ENCODE results near the gene MTMR3.

MTMR3 gene

GRCh38 chr22:29940526-29940925, 57.6 kb downstream of the MTMR3 start:
- Histone ChIP-seq H3K4me3 (ENCODE audit: extremely low read depth, insufficient read depth, low read length, poor library complexity, severe bottlenecking) (no peak overlapping the region), H3K4me1 (ENCODE audit: control insufficient read depth, insufficient read depth, low read length, poor library complexity, severe bottlenecking) (peaks cover 4% of the 10 kb centered on the region), H3K27ac (ENCODE audit: low read depth, low read length, severe bottlenecking) (no peak overlapping the region), H3K9me3 (ENCODE audit: control insufficient read depth, low read length) (no peaks in the 10 kb centered on the region), H3K36me3 (ENCODE audit: control insufficient read depth, insufficient read depth, low read length) (no peaks in the 10 kb centered on the region)
- WGBS, 2 experiments (ENCODE audit: insufficient coverage in 2 of 2), result no CpG with 5 or more reads among the region's 2 CpGs

DNA sequence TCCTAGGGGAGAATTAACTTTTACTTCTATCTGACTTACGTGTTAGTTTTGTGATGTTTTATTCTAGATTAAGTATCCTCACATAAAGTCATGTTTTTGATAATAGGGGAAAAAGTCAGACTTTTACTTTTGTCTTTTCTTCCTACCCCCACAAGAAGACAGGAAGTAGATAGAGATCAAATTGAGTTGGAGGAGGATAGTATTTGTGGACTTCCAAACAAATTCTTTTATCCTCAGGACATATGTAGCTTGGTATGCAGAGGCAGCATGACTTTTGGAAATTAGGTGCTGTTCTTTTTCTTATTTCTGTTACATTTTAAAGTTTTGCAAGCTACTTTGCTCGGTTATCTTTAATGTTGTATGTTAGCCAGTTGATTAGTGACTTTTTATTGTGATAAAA, 61.4 kb downstream of the MTMR3 start:
- H3K36me3 ChIP-seq (ENCODE audit: control insufficient read depth, insufficient read depth, low read length), result no peaks in the 10 kb centered on the region
- no CpG with 5 or more reads among the region's 2 CpGs for WGBS, 2 experiments (ENCODE audit: insufficient coverage in 2 of 2)
- H3K4me3 ChIP-seq (ENCODE audit: extremely low read depth, insufficient read depth, low read length, poor library complexity, severe bottlenecking), result no peak overlapping the region
- peaks cover 7% of the 10 kb centered on the region for H3K4me1 ChIP-seq (ENCODE audit: control insufficient read depth, insufficient read depth, low read length, poor library complexity, severe bottlenecking)
- no peak overlapping the region for H3K27ac ChIP-seq (ENCODE audit: low read depth, low read length, severe bottlenecking)
- H3K9me3 ChIP-seq (ENCODE audit: control insufficient read depth, low read length), result no peaks in the 10 kb centered on the region

GRCh38 chr22:29945435-29945834, 62.5 kb downstream of the MTMR3 start:
- Histone ChIP-seq H3K9me3 (ENCODE audit: control insufficient read depth, low read length) (no peaks in the 10 kb centered on the region), H3K4me1 (ENCODE audit: control insufficient read depth, insufficient read depth, low read length, poor library complexity, severe bottlenecking) (peaks cover 7% of the 10 kb centered on the region), H3K27ac (ENCODE audit: low read depth, low read length, severe bottlenecking) (no peak overlapping the region), H3K4me3 (ENCODE audit: extremely low read depth, insufficient read depth, low read length, poor library complexity, severe bottlenecking) (no peak overlapping the region), H3K36me3 (ENCODE audit: control insufficient read depth, insufficient read depth, low read length) (no peaks in the 10 kb centered on the region)
- 70 to 100% methylated on average over 1 to 2 of the region's 3 CpGs for WGBS, 2 experiments (ENCODE audit: insufficient coverage in 2 of 2)

- no peaks in the 10 kb centered on the region for H3K9me3 ChIP-seq (ENCODE audit: control insufficient read depth, low read length)
- no peak overlapping the region for H3K4me3 ChIP-seq (ENCODE audit: extremely low read depth, insufficient read depth, low read length, poor library complexity, severe bottlenecking)
- no peak overlapping the region for H3K27ac ChIP-seq (ENCODE audit: low read depth, low read length, severe bottlenecking)
- H3K36me3 ChIP-seq (ENCODE audit: control insufficient read depth, insufficient read depth, low read length), result no peaks in the 10 kb centered on the region
- 80 to 100% methylated on average over 1 of the region's 2 CpGs for WGBS, 2 experiments (ENCODE audit: insufficient coverage in 2 of 2)
- peaks cover 7% of the 10 kb centered on the region for H3K4me1 ChIP-seq (ENCODE audit: control insufficient read depth, insufficient read depth, low read length, poor library complexity, severe bottlenecking)
These were observed 63.2 kb downstream of the MTMR3 start for GRCh38 chr22:29946220-29946619.

- 0% methylated on average over 1 of the region's 4 CpGs; no CpG with 5 or more reads in 1 of the 2 experiments for WGBS, 2 experiments (ENCODE audit: insufficient coverage in 2 of 2)
- Histone ChIP-seq H3K9me3 (ENCODE audit: control insufficient read depth, low read length) (no peaks in the 10 kb centered on the region), H3K4me3 (ENCODE audit: extremely low read depth, insufficient read depth, low read length, poor library complexity, severe bottlenecking) (no peak overlapping the region), H3K27ac (ENCODE audit: low read depth, low read length, severe bottlenecking) (no peak overlapping the region), H3K36me3 (ENCODE audit: control insufficient read depth, insufficient read depth, low read length) (no peaks in the 10 kb centered on the region), H3K4me1 (ENCODE audit: control insufficient read depth, insufficient read depth, low read length, poor library complexity, severe bottlenecking) (peaks cover 7% of the 10 kb centered on the region)
These were observed 64.7 kb downstream of the MTMR3 start for GRCh38 chr22:29947410-29948384.

DNA sequence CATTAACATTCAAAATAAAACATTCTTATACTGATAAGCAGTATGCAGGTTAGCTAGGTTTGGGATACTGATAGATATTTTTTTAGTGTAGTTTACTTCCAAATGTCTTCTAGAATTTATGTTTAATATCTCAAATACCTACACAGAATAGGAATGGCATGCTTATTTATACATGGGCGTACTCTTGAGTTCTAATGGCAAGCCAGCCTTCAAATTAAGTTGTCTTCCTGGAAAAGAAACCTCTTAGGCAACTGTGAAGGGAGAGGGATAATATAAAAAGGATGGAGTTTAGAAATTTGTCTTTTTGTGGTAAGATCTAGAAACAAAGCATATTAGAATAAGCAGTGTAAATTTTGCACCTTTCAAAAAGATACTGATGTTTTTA, 65.4 kb downstream of the MTMR3 start:
- Histone ChIP-seq H3K27ac (ENCODE audit: low read depth, low read length, severe bottlenecking) (no peak overlapping the region), H3K9me3 (ENCODE audit: control insufficient read depth, low read length) (no peaks in the 10 kb centered on the region), H3K4me3 (ENCODE audit: extremely low read depth, insufficient read depth, low read length, poor library complexity, severe bottlenecking) (no peak overlapping the region), H3K36me3 (ENCODE audit: control insufficient read depth, insufficient read depth, low read length) (no peaks in the 10 kb centered on the region), H3K4me1 (ENCODE audit: control insufficient read depth, insufficient read depth, low read length, poor library complexity, severe bottlenecking) (peaks cover 7% of the 10 kb centered on the region)
- WGBS, 2 experiments (ENCODE audit: insufficient coverage in 2 of 2), result no CpG with 5 or more reads among the region's 1 CpG

DNA sequence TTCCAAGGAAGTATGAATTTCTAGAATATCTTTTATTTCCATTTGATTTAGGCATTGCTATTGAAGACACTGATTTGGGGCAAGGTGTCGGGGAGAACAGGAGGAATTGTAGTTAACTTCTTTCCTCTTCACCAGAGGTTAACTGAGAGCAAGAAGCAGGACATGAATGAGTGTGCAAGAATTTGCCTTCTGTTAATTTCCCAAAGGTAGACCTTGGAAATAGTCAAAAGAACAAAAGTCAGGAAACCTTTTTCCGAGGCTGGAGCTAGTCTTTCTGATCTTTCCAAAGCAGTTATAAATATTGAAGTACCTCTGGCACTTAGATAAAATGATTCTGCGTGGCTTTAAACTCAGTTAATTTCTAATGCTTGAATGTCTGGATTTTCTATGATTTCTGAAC, 66.9 kb downstream of the MTMR3 start:
- 80 to 92% methylated on average over 1 to 2 of the region's 3 CpGs for WGBS, 2 experiments (ENCODE audit: insufficient coverage in 2 of 2)
- H3K4me3 ChIP-seq (ENCODE audit: extremely low read depth, insufficient read depth, low read length, poor library complexity, severe bottlenecking), result no peak overlapping the region
- H3K4me1 ChIP-seq (ENCODE audit: control insufficient read depth, insufficient read depth, low read length, poor library complexity, severe bottlenecking), result peaks cover 10% of the 10 kb centered on the region
- no peaks in the 10 kb centered on the region for H3K9me3 ChIP-seq (ENCODE audit: control insufficient read depth, low read length)
- H3K36me3 ChIP-seq (ENCODE audit: control insufficient read depth, insufficient read depth, low read length), result no peaks in the 10 kb centered on the region
- H3K27ac ChIP-seq (ENCODE audit: low read depth, low read length, severe bottlenecking), result no peak overlapping the region

DNA sequence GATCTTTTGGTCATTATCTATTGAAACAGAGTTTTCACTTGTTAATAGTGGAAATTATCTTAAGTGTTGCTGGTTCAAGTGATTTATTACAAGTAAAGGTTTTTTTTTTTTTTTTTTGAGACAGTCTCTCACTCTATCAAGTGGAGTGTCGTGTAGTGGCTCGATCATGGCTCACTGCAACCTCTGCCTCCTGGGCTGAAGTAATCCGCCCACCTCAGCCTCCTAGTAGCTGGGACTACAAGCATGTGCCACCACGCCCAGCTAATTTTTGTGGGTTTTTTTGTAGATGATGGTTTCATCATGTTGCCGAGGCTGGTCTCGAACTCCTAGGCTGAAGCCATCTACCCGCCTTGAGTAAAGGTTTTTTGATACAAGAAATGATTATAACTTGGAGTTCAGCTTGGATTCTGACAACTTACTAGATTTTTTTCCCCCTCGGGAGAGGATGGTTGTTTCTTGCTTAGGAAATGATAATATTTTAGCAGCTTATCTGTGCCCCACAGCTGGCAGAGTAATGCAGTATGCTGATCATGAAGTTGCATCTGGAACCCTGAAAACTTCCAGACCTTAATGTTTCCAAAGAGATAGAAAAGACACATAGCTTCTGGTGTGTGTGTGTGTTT, 68.9 kb downstream of the MTMR3 start:
- Histone ChIP-seq H3K4me3 (ENCODE audit: extremely low read depth, insufficient read depth, low read length, poor library complexity, severe bottlenecking) (no peak overlapping the region), H3K9me3 (ENCODE audit: control insufficient read depth, low read length) (no peaks in the 10 kb centered on the region), H3K27ac (ENCODE audit: low read depth, low read length, severe bottlenecking) (no peak overlapping the region), H3K4me1 (ENCODE audit: control insufficient read depth, insufficient read depth, low read length, poor library complexity, severe bottlenecking) (peaks cover 6% of the 10 kb centered on the region), H3K36me3 (ENCODE audit: control insufficient read depth, insufficient read depth, low read length) (no peaks in the 10 kb centered on the region)
- WGBS, 2 experiments (ENCODE audit: insufficient coverage in 2 of 2), result 96 to 100% methylated on average over 3 to 4 of the region's 8 CpGs

DNA sequence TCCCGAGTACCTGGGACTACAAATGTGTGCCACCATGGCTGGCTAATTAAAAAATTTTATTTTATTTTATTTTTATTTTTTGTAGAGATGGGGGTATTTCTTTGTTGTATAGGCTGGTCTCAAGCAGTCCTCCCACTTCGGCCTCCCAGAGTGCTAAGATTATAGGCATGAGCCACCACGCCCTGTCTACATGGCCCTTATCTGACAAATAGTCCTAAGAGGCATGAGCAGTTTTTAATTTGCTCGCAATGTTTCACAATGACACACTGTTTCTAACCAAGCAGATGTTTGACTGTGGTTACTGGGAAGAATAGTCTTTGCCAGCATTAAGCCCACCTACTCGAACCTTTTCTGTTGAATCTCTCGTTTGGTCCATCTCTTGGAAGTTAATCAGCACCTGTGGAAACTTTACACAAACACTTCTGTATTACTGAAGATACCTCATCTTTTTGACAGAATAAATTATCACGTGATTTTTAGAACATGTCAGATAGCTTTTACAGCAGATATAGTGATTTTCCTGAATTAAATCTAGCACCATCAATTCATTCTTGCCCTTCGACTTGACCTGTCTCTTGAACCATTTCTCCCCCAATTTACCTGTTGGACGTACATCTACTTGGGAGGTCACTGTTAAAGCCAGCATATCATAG, 71.4 kb downstream of the MTMR3 start:
- peaks cover 2% of the 10 kb centered on the region for H3K4me1 ChIP-seq (ENCODE audit: control insufficient read depth, insufficient read depth, low read length, poor library complexity, severe bottlenecking)
- no peak overlapping the region for H3K27ac ChIP-seq (ENCODE audit: low read depth, low read length, severe bottlenecking)
- no peaks in the 10 kb centered on the region for H3K36me3 ChIP-seq (ENCODE audit: control insufficient read depth, insufficient read depth, low read length)
- WGBS, 2 experiments (ENCODE audit: insufficient coverage in 2 of 2), result 90 to 98% methylated on average over 6 of the region's 9 CpGs
- H3K4me3 ChIP-seq (ENCODE audit: extremely low read depth, insufficient read depth, low read length, poor library complexity, severe bottlenecking), result no peak overlapping the region
- no peaks in the 10 kb centered on the region for H3K9me3 ChIP-seq (ENCODE audit: control insufficient read depth, low read length)

GRCh38 chr22:29956680-29957079, 73.7 kb downstream of the MTMR3 start:
- H3K36me3 ChIP-seq (ENCODE audit: control insufficient read depth, insufficient read depth, low read length), result no peaks in the 10 kb centered on the region
- no peak overlapping the region for H3K27ac ChIP-seq (ENCODE audit: low read depth, low read length, severe bottlenecking)
- 75 to 100% methylated on average over 1 of the region's 1 CpG for WGBS, 2 experiments (ENCODE audit: insufficient coverage in 2 of 2)
- H3K9me3 ChIP-seq (ENCODE audit: control insufficient read depth, low read length), result no peaks in the 10 kb centered on the region
- H3K4me3 ChIP-seq (ENCODE audit: extremely low read depth, insufficient read depth, low read length, poor library complexity, severe bottlenecking), result no peak overlapping the region
- H3K4me1 ChIP-seq (ENCODE audit: control insufficient read depth, insufficient read depth, low read length, poor library complexity, severe bottlenecking), result peaks cover 2% of the 10 kb centered on the region
